Umbilical cord (tissue), 2 donors: Measurements from ENCODE around the gene TMED9. TPM values are rescaled to one million over a fixed set of nuclear protein-coding genes. Genes with fewer than 3 reads are reported as not detected.
"Not testable (repeated sequence)": the region's sequence is repeated elsewhere in the genome, so short reads cannot be mapped to it uniquely, and the experiment has no call there.

Source experiments
- DNase-seq: peaks from one replicate; pipeline ENCODE4 v3.0.0-alpha.2; 2015; ENCODE audit warnings: low spot score
- total RNA-seq: library from RNA; depleted of rRNA; stranded (reverse); fragments of >200 nt; gene quantifications from one replicate; pipeline ENCODE4 v1.2.3, GENCODE V29; 2014; ENCODE audit warnings: low replicate concordance; ENCODE audit not compliant: insufficient read depth

Gene TMED9
- total RNA-seq = 62.1 TPM

- peak; percentile 90 for DNase-seq
These were observed at the start of gene TMED9 for GRCh38 chr5:177592010-177592834. Gene TMED9 (plus strand): TSS chr5:177592203. CDS start chr5:177592215, 12 bp downstream.

GRCh38 chr5:177542816-177543465 lies 49.1 kb upstream of the TMED9 start:
- no peak for DNase-seq

- DNase-seq = peak; percentile 43
These were observed 46.3 kb upstream of the TMED9 start for GRCh38 chr5:177545487-177546257.

GRCh38 chr5:177546258-177546741 lies 45.7 kb upstream of the TMED9 start:
- peak; percentile 95 for DNase-seq

- DNase-seq = no peak
These were observed 44.3 kb upstream of the TMED9 start for GRCh38 chr5:177547736-177548135.

GRCh38 chr5:177548495-177548894 lies 43.5 kb upstream of the TMED9 start:
- DNase-seq = no peak

- no peak for DNase-seq
These were observed 41.9 kb upstream of the TMED9 start for GRCh38 chr5:177550122-177550521.

GRCh38 chr5:177552839-177553455 lies 39.1 kb upstream of the TMED9 start:
- DNase-seq = no peak

GRCh38 chr5:177553671-177554429 lies 38.2 kb upstream of the TMED9 start:
- DNase-seq = peak; percentile 38

GRCh38 chr5:177554474-177555111 lies 37.4 kb upstream of the TMED9 start, which contains the start of gene FAM193B:
Gene FAM193B (minus strand): TSS chr5:177554563. CDS start chr5:177554458, 105 bp downstream.
- peak; percentile 93 for DNase-seq

GRCh38 chr5:177555228-177555627 lies 36.8 kb upstream of the TMED9 start:
- DNase-seq = no peak

- no peak for DNase-seq
These were observed 36.3 kb upstream of the TMED9 start for GRCh38 chr5:177555665-177556064.

- DNase-seq = no peak
These were observed 34.9 kb upstream of the TMED9 start for GRCh38 chr5:177557041-177557647.

GRCh38 chr5:177557796-177558195 lies 34.2 kb upstream of the TMED9 start:
- no peak for DNase-seq

- not testable (repeated sequence) for DNase-seq
These were observed 32.5 kb upstream of the TMED9 start for GRCh38 chr5:177559446-177559941.

- DNase-seq = no peak
These were observed 27.0 kb upstream of the TMED9 start for GRCh38 chr5:177565046-177565445.

GRCh38 chr5:177568326-177568725 lies 23.7 kb upstream of the TMED9 start:
- DNase-seq = no peak

GRCh38 chr5:177569894-177570293 lies 22.1 kb upstream of the TMED9 start:
- DNase-seq = no peak

GRCh38 chr5:177575488-177575887 lies 16.5 kb upstream of the TMED9 start:
- DNase-seq = no peak
